HL-60 (cell line): ENCODE results near the gene AHR.

Experiments used
- DNase-seq, 2 experiments: peaks; one replicate each; pipeline ENCODE4 v3.0.0-alpha.2; 2010 to 2020; ENCODE audit warnings: low read depth in 1 of 2, low spot score in 1 of 2
- H3K27ac ChIP-seq: fragments of 250-450 bp; sonication (Bioruptor Pico); replicated peaks from 2 replicates; pipeline ENCODE4 v1.5.1; 2020; ENCODE audit warnings: mild to moderate bottlenecking, moderate library complexity
- H3K27me3 ChIP-seq: fragments of 250-450 bp; sonication (Bioruptor Pico); 2 replicates; pipeline ENCODE4 v1.5.1; 2021; ENCODE audit warnings: mild to moderate bottlenecking, moderate library complexity; ENCODE audit not compliant: insufficient read depth, poor library complexity, severe bottlenecking
- H3K4me3 ChIP-seq: replicated peaks from 2 replicates; pipeline ENCODE4 v1.5.1; 2011; ENCODE audit warnings: mild to moderate bottlenecking, control low read depth, low read length; ENCODE audit not compliant: insufficient read depth
- GABPA ChIP-seq: IDR thresholded peaks from 2 replicates; pipeline ENCODE4 v1.6.1; 2012; ENCODE audit warnings: low read depth
- POLR2AphosphoS5 ChIP-seq: IDR thresholded peaks from 2 replicates; pipeline ENCODE4 v1.6.1; 2012; ENCODE audit warnings: low read depth
- SPI1 ChIP-seq: IDR thresholded peaks from 2 replicates; pipeline ENCODE4 v1.6.1; 2012; ENCODE audit warnings: low read depth, mild to moderate bottlenecking, borderline replicate concordance
- TF ChIP-seq, protein P1 (sequence below): IDR thresholded peaks from 2 replicates; pipeline ENCODE4 v1.6.1; 2012; ENCODE audit warnings: low read depth; ENCODE audit not compliant: insufficient replicate concordance
- TF ChIP-seq, protein P2 (sequence below): IDR thresholded peaks from one replicate; pipeline ENCODE4 v1.5.1; 2011; ENCODE audit warnings: low read length, control low read depth, inconsistent platforms; ENCODE audit not compliant: insufficient read depth

Gene AHR

DNA sequence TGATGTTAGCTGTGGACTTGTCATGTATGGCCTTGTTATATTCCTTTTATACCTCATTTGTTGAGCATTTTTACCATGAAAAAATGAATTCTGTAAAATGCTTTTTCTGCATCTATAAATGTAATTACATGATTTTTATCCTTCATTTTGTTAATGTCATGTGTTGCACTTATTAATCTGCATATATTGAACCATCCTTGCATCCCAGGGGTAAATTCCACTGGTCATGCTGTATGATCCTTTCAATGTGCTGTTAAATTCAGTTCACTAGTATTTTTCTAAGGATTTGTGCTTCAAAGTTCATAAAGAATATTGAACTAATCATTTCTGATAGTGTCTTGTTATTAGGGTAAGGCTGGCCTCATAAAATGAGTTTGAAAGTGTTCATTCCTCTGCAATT, 31.9 kb upstream of the AHR start:
- no peak for TF ChIP-seq POLR2AphosphoS5
- TF ChIP-seq, protein P1, sequence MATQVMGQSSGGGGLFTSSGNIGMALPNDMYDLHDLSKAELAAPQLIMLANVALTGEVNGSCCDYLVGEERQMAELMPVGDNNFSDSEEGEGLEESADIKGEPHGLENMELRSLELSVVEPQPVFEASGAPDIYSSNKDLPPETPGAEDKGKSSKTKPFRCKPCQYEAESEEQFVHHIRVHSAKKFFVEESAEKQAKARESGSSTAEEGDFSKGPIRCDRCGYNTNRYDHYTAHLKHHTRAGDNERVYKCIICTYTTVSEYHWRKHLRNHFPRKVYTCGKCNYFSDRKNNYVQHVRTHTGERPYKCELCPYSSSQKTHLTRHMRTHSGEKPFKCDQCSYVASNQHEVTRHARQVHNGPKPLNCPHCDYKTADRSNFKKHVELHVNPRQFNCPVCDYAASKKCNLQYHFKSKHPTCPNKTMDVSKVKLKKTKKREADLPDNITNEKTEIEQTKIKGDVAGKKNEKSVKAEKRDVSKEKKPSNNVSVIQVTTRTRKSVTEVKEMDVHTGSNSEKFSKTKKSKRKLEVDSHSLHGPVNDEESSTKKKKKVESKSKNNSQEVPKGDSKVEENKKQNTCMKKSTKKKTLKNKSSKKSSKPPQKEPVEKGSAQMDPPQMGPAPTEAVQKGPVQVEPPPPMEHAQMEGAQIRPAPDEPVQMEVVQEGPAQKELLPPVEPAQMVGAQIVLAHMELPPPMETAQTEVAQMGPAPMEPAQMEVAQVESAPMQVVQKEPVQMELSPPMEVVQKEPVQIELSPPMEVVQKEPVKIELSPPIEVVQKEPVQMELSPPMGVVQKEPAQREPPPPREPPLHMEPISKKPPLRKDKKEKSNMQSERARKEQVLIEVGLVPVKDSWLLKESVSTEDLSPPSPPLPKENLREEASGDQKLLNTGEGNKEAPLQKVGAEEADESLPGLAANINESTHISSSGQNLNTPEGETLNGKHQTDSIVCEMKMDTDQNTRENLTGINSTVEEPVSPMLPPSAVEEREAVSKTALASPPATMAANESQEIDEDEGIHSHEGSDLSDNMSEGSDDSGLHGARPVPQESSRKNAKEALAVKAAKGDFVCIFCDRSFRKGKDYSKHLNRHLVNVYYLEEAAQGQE = no peak
- no peak for TF ChIP-seq SPI1
- no peak for TF ChIP-seq GABPA
- TF ChIP-seq, protein P2, sequence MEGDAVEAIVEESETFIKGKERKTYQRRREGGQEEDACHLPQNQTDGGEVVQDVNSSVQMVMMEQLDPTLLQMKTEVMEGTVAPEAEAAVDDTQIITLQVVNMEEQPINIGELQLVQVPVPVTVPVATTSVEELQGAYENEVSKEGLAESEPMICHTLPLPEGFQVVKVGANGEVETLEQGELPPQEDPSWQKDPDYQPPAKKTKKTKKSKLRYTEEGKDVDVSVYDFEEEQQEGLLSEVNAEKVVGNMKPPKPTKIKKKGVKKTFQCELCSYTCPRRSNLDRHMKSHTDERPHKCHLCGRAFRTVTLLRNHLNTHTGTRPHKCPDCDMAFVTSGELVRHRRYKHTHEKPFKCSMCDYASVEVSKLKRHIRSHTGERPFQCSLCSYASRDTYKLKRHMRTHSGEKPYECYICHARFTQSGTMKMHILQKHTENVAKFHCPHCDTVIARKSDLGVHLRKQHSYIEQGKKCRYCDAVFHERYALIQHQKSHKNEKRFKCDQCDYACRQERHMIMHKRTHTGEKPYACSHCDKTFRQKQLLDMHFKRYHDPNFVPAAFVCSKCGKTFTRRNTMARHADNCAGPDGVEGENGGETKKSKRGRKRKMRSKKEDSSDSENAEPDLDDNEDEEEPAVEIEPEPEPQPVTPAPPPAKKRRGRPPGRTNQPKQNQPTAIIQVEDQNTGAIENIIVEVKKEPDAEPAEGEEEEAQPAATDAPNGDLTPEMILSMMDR = no peak
- no peak for DNase-seq
- H3K27me3 ChIP-seq = no peaks in the 10 kb centered on the region
- no peak overlapping the region for H3K27ac ChIP-seq
- H3K4me3 ChIP-seq = no peak overlapping the region

DNA sequence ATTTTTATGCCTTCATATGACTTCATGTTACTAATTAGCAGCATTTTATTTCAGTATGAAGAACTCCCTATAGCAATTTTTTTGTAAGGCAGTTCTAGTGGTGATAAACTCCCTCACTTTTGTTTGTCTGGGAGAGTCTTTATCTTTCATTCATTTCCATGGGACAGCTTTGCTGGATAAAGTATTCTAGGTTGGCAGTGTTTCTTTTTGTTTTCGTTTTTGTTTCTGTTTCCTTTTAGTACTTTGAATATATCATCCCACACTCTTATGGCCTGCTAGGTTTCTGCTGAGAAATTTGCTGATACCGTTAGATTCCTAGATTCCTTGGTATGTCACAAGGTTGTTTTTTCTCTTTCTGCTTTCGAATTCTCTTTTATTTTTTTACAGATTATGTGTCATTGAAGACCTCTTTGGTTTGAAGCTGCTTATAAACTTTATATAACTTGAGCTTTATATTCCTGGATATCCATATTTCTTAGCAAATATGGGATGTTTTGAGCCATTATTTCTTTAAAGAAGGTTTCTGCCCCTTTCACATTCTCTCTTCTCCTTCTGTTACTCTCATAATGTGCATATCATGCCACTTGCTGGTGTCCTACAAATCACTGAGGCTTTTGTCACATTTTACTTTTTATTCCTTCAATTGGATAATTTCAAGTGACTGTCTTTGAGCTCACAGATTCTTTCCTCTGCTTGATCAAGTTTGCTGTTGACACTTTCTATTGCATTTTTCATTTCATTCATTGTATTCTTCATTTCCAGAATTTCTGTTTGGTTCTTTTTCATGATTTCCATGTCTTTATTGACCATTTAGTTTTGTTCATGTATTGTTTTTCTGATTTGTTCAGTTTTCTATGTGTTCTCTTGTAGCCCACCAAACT, 28.9 kb upstream of the AHR start:
- H3K27me3 ChIP-seq = no peaks in the 10 kb centered on the region
- H3K4me3 ChIP-seq = no peak overlapping the region
- no peak for DNase-seq
- TF ChIP-seq, protein P1 = no peak
- TF ChIP-seq SPI1 (no peak), GABPA (no peak), POLR2AphosphoS5 (no peak)
- TF ChIP-seq, protein P2 = no peak
- no peak overlapping the region for H3K27ac ChIP-seq

DNA sequence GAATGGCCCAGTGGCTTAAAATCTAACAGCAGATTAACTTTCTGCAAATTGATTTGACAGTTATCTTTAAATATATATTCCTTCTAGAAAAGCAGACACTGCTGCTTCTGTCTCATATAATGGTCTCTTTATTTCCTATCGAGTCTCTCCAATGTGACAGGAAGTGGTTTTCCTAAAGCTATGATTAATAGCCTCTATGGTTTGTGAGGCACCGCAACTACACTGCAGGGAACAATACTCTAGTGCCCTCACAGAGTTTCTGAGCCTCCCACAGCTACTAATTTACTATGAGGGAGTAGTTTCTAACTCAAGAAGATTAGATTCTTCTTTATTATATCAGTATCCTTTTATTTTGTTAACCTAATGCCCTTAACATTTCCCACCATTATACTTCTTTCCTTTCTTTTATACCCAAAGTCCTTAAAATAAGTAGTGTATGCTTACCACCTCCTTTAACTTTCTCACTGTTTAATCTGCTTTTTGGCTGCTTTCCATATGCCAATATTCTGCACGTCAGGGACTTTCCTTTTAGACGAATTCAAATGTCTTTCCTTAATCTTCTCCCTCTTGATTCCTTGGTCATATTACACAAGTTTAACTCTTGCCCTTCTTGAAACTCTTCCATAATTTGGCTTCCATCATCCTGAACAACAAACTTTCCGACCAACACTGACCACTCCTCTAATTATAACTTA, 23.8 kb upstream of the AHR start:
- H3K4me3 ChIP-seq = no peak overlapping the region
- no peaks in the 10 kb centered on the region for H3K27me3 ChIP-seq
- no peak overlapping the region for H3K27ac ChIP-seq
- TF ChIP-seq POLR2AphosphoS5 (no peak), GABPA (no peak), SPI1 (no peak)
- TF ChIP-seq, protein P1 = no peak
- TF ChIP-seq, protein P2 = no peak
- no peak for DNase-seq
